GM21786 (cell line): Measurements from ENCODE around the gene COL1A2.

Experiments used
- ATAC-seq: cut with Tn5 transposase; IDR thresholded peaks from one replicate; pipeline ENCODE4 v1.9.1; 2021; ENCODE audit not compliant: unreplicated experiment

The COL1A2 gene

GRCh38 chr7:94432281-94432670 is 37.6 kb downstream of the COL1A2 start:
- ATAC-seq = no peak

DNA sequence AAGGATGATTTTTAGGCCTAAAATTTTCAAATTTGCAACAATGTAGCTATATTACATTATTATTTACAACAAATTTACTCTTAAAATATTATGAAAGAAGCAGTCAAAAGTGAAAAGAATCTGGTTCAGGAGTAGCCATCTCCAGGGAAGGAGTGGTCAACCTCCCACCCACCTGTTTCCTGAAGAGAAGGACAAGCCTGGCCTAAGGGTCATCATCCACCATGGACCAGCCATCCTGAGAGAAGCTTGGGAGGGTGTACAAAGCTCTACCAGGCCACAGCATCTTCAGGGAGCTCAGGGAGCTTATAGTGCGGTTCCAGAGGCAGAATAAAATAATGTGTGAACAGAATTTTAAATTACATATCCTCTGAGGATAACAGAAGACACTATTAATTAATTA is 38.1 kb downstream of the COL1A2 start:
- ATAC-seq = no peak

DNA sequence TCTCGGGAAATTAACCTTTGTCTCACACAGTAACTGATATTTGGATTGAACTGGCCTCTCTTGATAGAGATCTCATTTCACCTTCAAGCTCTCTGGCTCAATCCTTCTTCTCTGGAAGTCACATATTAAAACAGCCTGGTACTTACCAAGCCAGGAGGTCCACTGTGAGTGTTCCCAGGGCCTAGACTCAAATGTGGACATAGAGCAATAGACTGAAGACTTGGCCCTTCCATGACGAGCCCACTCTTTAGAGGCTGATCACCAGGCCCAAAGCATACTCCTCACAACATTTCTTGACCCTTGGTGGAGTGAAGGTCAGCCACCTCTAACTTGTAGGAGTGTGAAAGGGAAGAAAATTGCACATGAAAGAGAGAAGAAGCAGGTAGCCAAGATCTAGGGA is 38.5 kb downstream of the COL1A2 start:
- no peak for ATAC-seq

- no peak for ATAC-seq
These were observed 39.3 kb downstream of the COL1A2 start for GRCh38 chr7:94434042-94434441.

DNA sequence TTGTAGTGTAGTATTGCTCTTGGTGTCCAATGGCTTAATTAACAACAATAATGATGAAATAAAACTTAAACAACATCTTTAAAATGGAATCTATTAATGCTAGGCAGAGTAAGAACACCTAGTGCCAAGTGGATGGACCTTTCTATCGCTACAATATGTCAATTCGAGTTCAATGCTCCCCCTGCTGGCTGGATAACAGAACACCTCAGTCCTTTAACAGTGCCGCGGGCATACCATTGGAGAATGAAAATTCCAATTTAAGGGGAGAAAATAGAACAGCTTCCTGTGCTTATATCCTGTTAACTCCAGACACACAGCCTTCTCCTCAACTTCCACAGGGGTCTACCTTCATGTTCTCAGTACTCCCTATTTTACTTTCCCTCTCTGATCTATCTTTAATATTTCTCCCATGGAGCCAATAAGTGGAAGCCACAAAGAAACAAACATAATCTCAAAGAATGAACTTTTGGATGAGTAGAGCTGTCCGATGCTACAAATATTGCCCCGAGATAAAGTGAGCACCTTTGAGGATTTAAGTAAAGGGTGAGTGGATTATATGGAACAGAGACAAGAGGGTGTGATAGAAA is 41.4 kb downstream of the COL1A2 start:
- peak; percentile 90 for ATAC-seq

- ATAC-seq = no peak
These were observed 42.0 kb downstream of the COL1A2 start for GRCh38 chr7:94436700-94437099.

- no peak for ATAC-seq
These were observed 45.2 kb downstream of the COL1A2 start for GRCh38 chr7:94439893-94440381.

- ATAC-seq = no peak
These were observed 45.9 kb downstream of the COL1A2 start for GRCh38 chr7:94440451-94441039.

DNA sequence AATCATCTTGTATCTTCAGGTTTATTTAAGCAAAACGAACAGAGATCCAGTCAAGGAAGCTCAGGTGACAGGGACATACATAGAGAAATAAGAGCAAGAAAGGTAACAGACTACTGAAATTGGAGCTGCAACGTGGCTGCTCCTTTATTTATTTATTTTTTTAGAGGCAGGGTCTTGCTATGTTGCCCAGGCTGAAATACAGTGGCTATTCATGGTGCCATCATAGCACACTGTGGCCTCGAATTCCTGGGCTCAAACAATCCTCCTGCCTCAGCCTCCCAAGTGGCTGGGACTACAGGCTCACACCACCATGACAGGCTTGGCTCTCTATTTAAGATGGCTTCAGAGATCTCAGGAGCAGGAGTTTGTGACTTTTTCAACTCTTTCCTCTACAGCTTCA is 46.4 kb downstream of the COL1A2 start:
- no peak for ATAC-seq

GRCh38 chr7:94442639-94443038 is 47.9 kb downstream of the COL1A2 start:
- ATAC-seq = no peak

DNA sequence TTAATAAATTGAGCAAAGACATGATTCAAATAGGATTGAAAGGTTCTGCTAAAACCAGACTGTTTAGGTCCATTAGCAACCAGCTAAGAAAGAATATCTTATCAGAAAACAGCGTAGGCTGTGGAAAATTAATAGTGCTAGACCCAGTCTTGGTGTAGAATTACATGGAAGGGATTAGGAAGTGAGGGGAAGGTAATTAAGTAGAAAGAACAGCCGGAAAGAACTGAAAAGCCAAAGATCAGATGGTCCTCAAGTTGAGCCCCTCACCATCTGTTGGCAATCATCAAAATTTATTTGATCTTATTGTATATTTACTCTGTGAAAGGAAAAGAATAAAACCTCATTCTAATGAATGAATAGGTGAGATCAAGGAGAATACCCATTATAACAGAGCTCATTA is 50.1 kb downstream of the COL1A2 start:
- no peak for ATAC-seq

GRCh38 chr7:94445696-94446194 is 51.0 kb downstream of the COL1A2 start:
- ATAC-seq = no peak

GRCh38 chr7:94446308-94446707 is 51.6 kb downstream of the COL1A2 start:
- ATAC-seq = no peak

DNA sequence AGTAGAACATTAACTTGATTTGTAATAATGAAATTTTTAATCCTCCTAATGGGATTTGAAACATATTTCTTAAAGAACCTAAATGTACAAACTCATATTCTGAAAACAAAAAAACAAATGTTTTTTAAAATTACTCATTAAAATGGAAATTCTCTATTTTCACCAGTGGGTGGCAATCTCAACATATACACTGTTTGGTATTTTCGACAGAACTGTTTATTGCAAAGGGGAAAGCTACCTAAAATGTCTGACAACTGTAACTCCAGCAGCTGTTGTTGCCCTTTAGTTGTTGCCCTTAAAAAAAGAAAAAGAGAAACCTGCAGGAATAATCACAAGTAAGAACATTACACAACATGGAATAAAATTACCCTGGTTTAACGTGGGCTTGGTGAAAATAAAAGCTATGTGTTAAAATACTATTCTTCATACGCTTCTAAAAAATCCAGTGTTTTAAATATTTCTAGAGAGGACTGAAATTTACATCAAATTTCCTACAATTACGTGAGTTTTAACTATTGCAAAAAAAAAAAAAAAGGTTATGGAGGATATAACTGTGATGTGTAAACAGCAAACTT is 54.5 kb downstream of the COL1A2 start:
- ATAC-seq = peak; percentile 73

DNA sequence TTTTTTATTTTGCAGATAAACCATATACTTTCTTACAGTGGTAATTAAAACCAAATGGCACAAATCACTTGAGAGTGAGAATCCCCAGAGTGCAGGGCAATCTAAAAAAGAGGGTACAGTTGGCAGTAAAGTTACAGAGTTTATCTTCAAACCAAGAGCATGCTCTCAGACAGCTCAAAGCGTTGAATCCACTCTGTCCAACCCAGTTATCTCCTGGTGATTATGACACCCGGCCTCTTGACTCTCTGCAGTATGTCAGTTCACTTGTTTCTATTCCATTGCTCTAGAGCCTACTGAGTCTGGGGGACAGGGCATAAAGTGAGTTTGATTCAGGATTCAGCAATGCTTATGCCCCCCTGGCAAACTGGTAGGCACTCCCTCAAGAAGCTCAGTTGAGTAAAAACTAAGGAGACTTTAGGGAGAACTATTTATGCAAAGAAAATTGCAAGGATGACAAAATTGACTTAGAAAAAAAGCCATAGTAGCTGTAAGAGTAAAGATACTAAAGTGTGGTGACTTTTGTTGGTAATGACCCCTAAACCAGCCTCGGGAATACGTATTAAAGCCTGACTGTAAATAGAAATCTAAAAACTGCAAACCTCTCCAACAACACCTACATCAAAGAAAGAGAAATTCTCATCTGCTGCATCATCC is 55.5 kb downstream of the COL1A2 start:
- no peak for ATAC-seq

DNA sequence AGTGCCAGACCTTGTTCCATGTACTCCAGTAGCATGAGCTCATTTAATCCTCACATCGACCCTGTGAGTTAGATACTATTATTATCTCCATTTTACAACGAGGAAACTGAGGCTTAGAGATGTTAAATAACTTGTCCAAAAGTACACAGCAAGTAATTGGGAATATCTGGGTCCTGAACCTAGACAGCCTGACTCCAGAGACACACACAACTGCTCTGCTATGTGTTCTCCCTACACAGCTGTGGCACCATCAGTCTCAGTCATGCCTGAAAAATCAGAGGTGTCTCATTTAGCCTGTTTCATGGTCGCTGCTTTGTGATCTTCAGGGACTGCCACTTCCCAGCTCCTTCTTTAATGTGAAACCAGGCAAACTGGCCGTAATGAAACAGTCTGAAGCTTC is 56.5 kb downstream of the COL1A2 start:
- no peak for ATAC-seq

DNA sequence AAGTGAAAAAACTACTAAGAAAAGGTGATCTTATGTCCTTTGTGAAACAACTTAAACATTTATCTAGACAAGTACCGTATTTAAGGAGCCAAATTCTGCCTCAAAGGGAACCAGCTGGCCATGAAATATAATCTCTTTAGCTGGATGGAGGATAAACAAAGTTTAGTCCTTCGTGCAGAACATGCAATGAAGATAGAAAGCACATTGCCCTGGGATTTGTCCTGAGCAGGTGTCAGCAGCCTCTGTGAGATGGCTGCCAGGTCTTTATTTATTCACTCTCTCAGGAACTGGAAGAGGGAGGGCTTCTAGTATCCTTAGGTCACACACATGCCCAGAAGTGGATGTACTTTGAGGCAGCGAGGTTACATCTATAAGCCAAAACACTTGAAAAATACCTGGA is 57.5 kb downstream of the COL1A2 start:
- ATAC-seq = no peak

DNA sequence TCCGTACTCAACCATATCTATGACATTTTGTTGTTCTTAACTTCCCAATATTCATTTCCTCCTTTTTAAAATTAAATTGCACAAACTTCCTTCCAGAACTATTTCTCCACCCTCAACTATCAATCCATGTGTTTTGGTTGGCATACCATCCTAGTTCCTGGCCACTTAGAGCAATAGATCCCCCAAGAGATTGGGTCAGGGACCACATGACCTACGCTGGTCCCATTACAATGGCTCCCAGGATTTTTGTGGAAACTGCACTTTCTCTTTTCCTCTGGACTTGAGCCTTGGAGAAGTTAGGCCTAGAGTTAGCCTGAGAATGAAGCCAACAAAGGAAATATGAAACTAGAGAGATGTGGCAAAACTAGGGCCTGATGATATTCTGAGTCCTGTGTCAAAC is 59.2 kb downstream of the COL1A2 start:
- ATAC-seq = no peak

DNA sequence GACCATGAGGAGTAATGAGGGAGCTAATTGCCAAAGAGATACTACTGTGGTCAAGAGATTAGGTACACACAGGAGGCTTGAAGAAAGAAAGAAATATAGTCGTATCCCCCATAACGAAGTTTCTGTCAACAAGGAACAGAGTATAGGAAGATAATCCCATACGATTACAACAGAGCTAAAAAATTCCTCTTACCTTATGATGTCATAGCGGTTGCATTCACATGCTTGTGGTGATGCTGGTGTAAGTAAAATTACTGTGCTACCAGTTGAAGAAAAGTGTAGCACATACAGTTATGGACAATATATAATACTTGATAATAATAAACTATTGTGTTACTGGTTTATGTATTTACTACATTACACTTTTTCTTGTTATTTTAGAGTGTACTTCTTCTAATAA is 63.3 kb downstream of the COL1A2 start:
- ATAC-seq = no peak

- ATAC-seq = no peak
These were observed 71.8 kb downstream of the COL1A2 start for GRCh38 chr7:94466516-94466915.

- no peak for ATAC-seq
These were observed 76.9 kb downstream of the COL1A2 start for GRCh38 chr7:94471604-94472003.

DNA sequence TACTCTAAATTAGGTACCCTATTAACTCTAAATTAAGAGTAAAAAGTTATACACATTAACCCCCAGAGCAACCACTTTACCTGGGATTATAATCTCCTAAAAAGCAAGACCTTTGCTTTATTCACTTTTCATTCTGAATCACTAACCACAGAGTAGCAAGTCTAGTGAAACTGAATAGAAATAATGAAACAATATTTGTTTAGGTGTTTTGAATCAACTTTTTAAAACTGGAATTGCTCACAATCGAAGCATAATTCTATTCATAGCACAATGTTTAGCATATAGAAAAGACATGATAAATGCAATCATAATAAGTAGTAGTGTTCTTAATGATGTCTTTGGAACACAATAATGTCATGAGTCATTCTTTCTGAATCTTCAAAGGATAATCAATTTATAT is 77.9 kb downstream of the COL1A2 start:
- ATAC-seq = no peak
